Measurements from ENCODE around the gene SETX.

The SETX gene

GRCh38 chr9:132356324-132356924, 1.6 kb upstream of the SETX start:
- FAIRE-seq (no peak), DNase-seq (ENCODE audit: insufficient read length, low spot score) (no peak)

GRCh38 chr9:132351404-132352045, 3.3 kb downstream of the SETX start:
- FAIRE-seq (no peak), DNase-seq (ENCODE audit: insufficient read length, low spot score) (no peak)

- DNase-seq (ENCODE audit: insufficient read length, low spot score) (no peak), FAIRE-seq (no peak)
These were observed 3.9 kb downstream of the SETX start for GRCh38 chr9:132350861-132351315.

- FAIRE-seq = no peak
- DNase-seq (ENCODE audit: insufficient read length, low spot score) = no peak
These were observed 6.1 kb downstream of the SETX start for GRCh38 chr9:132348676-132349075.

- FAIRE-seq (no peak), DNase-seq (ENCODE audit: insufficient read length, low spot score) (no peak)
These were observed 8.6 kb downstream of the SETX start for GRCh38 chr9:132346177-132346576.

- DNase-seq (ENCODE audit: insufficient read length, low spot score) = no peak
- FAIRE-seq = no peak
These were observed 13.5 kb downstream of the SETX start for GRCh38 chr9:132341177-132341840.

- DNase-seq (ENCODE audit: insufficient read length, low spot score) (no peak), FAIRE-seq (no peak)
These were observed 20.4 kb downstream of the SETX start for GRCh38 chr9:132334364-132334763.

GRCh38 chr9:132333556-132333955, 21.2 kb downstream of the SETX start:
- DNase-seq (ENCODE audit: insufficient read length, low spot score) (no peak), FAIRE-seq (no peak)

- no peak for DNase-seq (ENCODE audit: insufficient read length, low spot score)
- FAIRE-seq = no peak
These were observed 26.2 kb downstream of the SETX start for GRCh38 chr9:132328580-132328979.

GRCh38 chr9:132327537-132327936, 27.2 kb downstream of the SETX start:
- FAIRE-seq = no peak
- DNase-seq (ENCODE audit: insufficient read length, low spot score) = no peak

GRCh38 chr9:132324425-132324824, 30.4 kb downstream of the SETX start:
- FAIRE-seq = no peak

GRCh38 chr9:132319421-132320110, 35.2 kb downstream of the SETX start:
- DNase-seq (ENCODE audit: insufficient read length, low spot score) (no peak), FAIRE-seq (no peak)

More at GRCh38 chr9:132324425-132324824, 30.4 kb downstream of the SETX start:
- no peak for DNase-seq (ENCODE audit: insufficient read length, low spot score)

- FAIRE-seq = no peak
- no peak for DNase-seq (ENCODE audit: insufficient read length, low spot score)
These were observed 41.9 kb downstream of the SETX start for GRCh38 chr9:132312873-132313272.

GRCh38 chr9:132312426-132312825, 42.4 kb downstream of the SETX start:
- DNase-seq (ENCODE audit: insufficient read length, low spot score) = no peak
- no peak for FAIRE-seq

- FAIRE-seq = no peak
- DNase-seq (ENCODE audit: insufficient read length, low spot score) = no peak
These were observed 42.8 kb downstream of the SETX start for GRCh38 chr9:132311978-132312377.

GRCh38 chr9:132309056-132309455, 45.7 kb downstream of the SETX start:
- DNase-seq (ENCODE audit: insufficient read length, low spot score) (no peak), FAIRE-seq (no peak)

- no peak for FAIRE-seq
- DNase-seq (ENCODE audit: insufficient read length, low spot score) = no peak
These were observed 53.3 kb downstream of the SETX start for GRCh38 chr9:132301521-132301920.

GRCh38 chr9:132299221-132299620, 55.6 kb downstream of the SETX start:
- no peak for DNase-seq (ENCODE audit: insufficient read length, low spot score)
- no peak for FAIRE-seq

- FAIRE-seq (no peak), DNase-seq (ENCODE audit: insufficient read length, low spot score) (no peak)
These were observed 59.6 kb downstream of the SETX start for GRCh38 chr9:132295181-132295580.

GRCh38 chr9:132293145-132293721, 61.6 kb downstream of the SETX start:
- FAIRE-seq = no peak

GRCh38 chr9:132288966-132289365, 65.8 kb downstream of the SETX start:
- DNase-seq (ENCODE audit: insufficient read length, low spot score) (no peak), FAIRE-seq (no peak)

More at GRCh38 chr9:132293145-132293721, 61.6 kb downstream of the SETX start:
- no peak for DNase-seq (ENCODE audit: insufficient read length, low spot score)
